Urinary bladder (tissue), 4 donors: Measurements from ENCODE around the gene ASXL2. TPM values are rescaled to one million over a fixed set of nuclear protein-coding genes. Genes with fewer than 3 reads are reported as not detected.

Experiments
- DNase-seq: peaks from one replicate; pipeline ENCODE4 v3.0.0-alpha.2; 2015; ENCODE audit errors: extremely low spot score
- H3K27ac ChIP-seq: one replicate; pipeline ENCODE4 v1.5.1; 2013; ENCODE audit warnings: low read depth, mild to moderate bottlenecking, moderate library complexity
- H3K36me3 ChIP-seq: one replicate; pipeline ENCODE4 v1.6.1; 2013; ENCODE audit warnings: mild to moderate bottlenecking, moderate library complexity; ENCODE audit not compliant: insufficient read depth
- H3K4me1 ChIP-seq: one replicate; pipeline ENCODE4 v1.6.1; 2013; ENCODE audit warnings: mild to moderate bottlenecking, moderate library complexity; ENCODE audit not compliant: insufficient read depth
- H3K4me3 ChIP-seq: one replicate; pipeline ENCODE4 v1.5.1; 2013; ENCODE audit warnings: low read depth, low read length
- WGBS: extraction: QIAGEN DNeasy Blood & Tissue Kit; methylation state at CpG from one replicate; pipeline ENCODE4 v1.1.7; 2013; 5-methylcytosine and 5-hydroxymethylcytosine counted together
- polyA plus RNA-seq: library from polyadenylated mRNA; stranded (reverse); fragments of 200-250 nt; gene quantifications from one replicate; pipeline ENCODE4 v1.2.3, GENCODE V29; 2013
- small RNA-seq: library from RNA; depleted of rRNA; stranded (forward); fragments of <200 nt; gene quantifications from one replicate; pipeline ENCODE3, GENCODE V24; 2014
- total RNA-seq: library from RNA; depleted of rRNA; stranded (reverse); fragments of >200 nt; gene quantifications from one replicate; pipeline ENCODE4 v1.2.3, GENCODE V29; 2014
- donor health status: healthy with polysubstance abuse.
- donor health status: healthy.

Gene ASXL2
- total and polyA plus RNA-seq, 2 donors: 8.6 to 13.2 TPM

- H3K27ac ChIP-seq: no peak overlapping the region
- H3K4me1 ChIP-seq: no peaks in the 10 kb centered on the region
- no peaks in the 10 kb centered on the region for H3K36me3 ChIP-seq
- no peak overlapping the region for H3K4me3 ChIP-seq
- 83% methylated on average over 20 of the region's 20 CpGs for WGBS
- DNase-seq: no peak
Measured at GRCh38 chr2:25684577-25685473, 193.5 kb downstream of the ASXL2 start.

Small RNAs within 50 kb of the gene (small RNA-seq; reads per million reads assigned to genes)
- gene NDUFB4P4 (not detected), gene RF00019 (not detected)

Other genes starting within 250 kb of the ASXL2 start
- gene DTNB, start 204.9 kb downstream of the ASXL2 start, total RNA-seq: 14.0 TPM
- 5.4 TPM for gene DTNB, start 204.9 kb downstream of the ASXL2 start, polyA plus RNA-seq
- gene KIF3C, start 104.0 kb upstream of the ASXL2 start, total RNA-seq: 5.4 TPM
- 6.9 TPM for gene KIF3C, start 104.0 kb upstream of the ASXL2 start, polyA plus RNA-seq
- gene RAB10, start 155.6 kb upstream of the ASXL2 start, total RNA-seq: 106 TPM
- gene RAB10, start 155.6 kb upstream of the ASXL2 start, polyA plus RNA-seq: 80.0 TPM